Immature natural killer cell (primary cell): ENCODE data around the gene PYCARD. TPM values are rescaled to one million over a fixed set of nuclear protein-coding genes. Genes with fewer than 3 reads are reported as not detected.
"Not testable (repeated sequence)": the region's sequence is repeated elsewhere in the genome, so short reads cannot be mapped to it uniquely, and the experiment has no call there.

Experiments used
- DNase-seq, 3 donors: peaks; one replicate each; pipeline ENCODE4 v3.0.0; 2022; ENCODE audit warnings: mixed read lengths in 1 of 3
- H3K27ac Mint-ChIP-seq, 6 donors: one replicate each; pipeline ENCODE4 v1.8.0; 2020; ENCODE audit warnings: mixed read lengths in 6 of 6, mild to moderate bottlenecking in 5 of 6, inconsistent platforms in 4 of 6, moderate library complexity in 3 of 6
- H3K27me3 Mint-ChIP-seq, 3 donors: one replicate each; pipeline ENCODE4 v1.8.0; 2020 to 2021; ENCODE audit warnings: low read depth in 3 of 3, mild to moderate bottlenecking in 3 of 3, mixed read lengths in 3 of 3, moderate library complexity in 3 of 3, inconsistent platforms in 1 of 3
- H3K36me3 Mint-ChIP-seq, 3 donors: one replicate each; pipeline ENCODE4 v1.8.0; 2020; ENCODE audit warnings: mixed read lengths in 3 of 3, inconsistent platforms in 2 of 3, mild to moderate bottlenecking in 2 of 3
- H3K4me1 Mint-ChIP-seq, 2 donors: one replicate each; pipeline ENCODE4 v1.8.0; 2020; ENCODE audit warnings: inconsistent platforms in 2 of 2, mild to moderate bottlenecking in 2 of 2, mixed read lengths in 2 of 2, moderate library complexity in 1 of 2
- H3K4me3 Mint-ChIP-seq, 5 donors: one replicate each; pipeline ENCODE4 v1.8.0; 2020; ENCODE audit warnings: mild to moderate bottlenecking in 5 of 5, mixed read lengths in 5 of 5, inconsistent platforms in 3 of 5, moderate library complexity in 3 of 5
- H3K9me3 Mint-ChIP-seq, 6 donors: one replicate each; pipeline ENCODE4 v1.8.0; 2020; ENCODE audit warnings: mild to moderate bottlenecking in 6 of 6, mixed read lengths in 6 of 6, inconsistent platforms in 4 of 6, moderate library complexity in 3 of 6
- polyA plus RNA-seq, 3 donors: library from polyadenylated mRNA; unstranded; fragments of 300-500 nt; fragmentation: Illumina TruSeq; gene quantifications; one replicate each; pipeline ENCODE4 v1.2.3, GENCODE V29; 2021

The PYCARD gene
- polyA plus RNA-seq, result 100 to 1,000 TPM in 2 of 3 donors, 10 to 100 TPM in 1; 91.2 to 133 (median 118) TPM

GRCh38 chr16:31202414-31203375 is at the start of gene PYCARD:
Gene PYCARD (minus strand): TSS chr16:31202760. CDS start chr16:31202690, 70 bp downstream.
- Mint-ChIP-seq H3K4me1 (peaks cover 49 to 51% of the 10 kb centered on the region in 2 donors), H3K27me3 (peaks cover 4 to 10% (median 8%) of the 10 kb centered on the region in 3 donors), H3K36me3 (peaks cover 0 to 9% (median 8%) of the 10 kb centered on the region in 3 donors), H3K9me3 (no peaks in the 10 kb centered on the region), H3K27ac (peak within 1 kb of the TSS; percentile 78 to 91 (median 87)), H3K4me3 (peak within 1 kb of the TSS; percentile 88 to 92 (median 91))
- peak in 1 of 3 donors; percentile 48 for DNase-seq

- H3K27me3 Mint-ChIP-seq, result peaks cover 0 to 6% (median 3%) of the 10 kb centered on the region in 3 donors
- H3K4me3 Mint-ChIP-seq, result no peak overlapping the region
- H3K4me1 Mint-ChIP-seq, result peaks cover 22 to 29% of the 10 kb centered on the region in 2 donors
- no peaks in the 10 kb centered on the region for H3K9me3 Mint-ChIP-seq
- no peaks in the 10 kb centered on the region for H3K36me3 Mint-ChIP-seq
- no peak overlapping the region for H3K27ac Mint-ChIP-seq
- DNase-seq, result no peak
Measured at GRCh38 chr16:31251435-31251834, 48.9 kb upstream of the PYCARD start.

- H3K9me3 Mint-ChIP-seq, result no peaks in the 10 kb centered on the region
- H3K27me3 Mint-ChIP-seq, result peaks cover 0 to 6% (median 3%) of the 10 kb centered on the region in 3 donors
- H3K27ac Mint-ChIP-seq, result no peak overlapping the region
- DNase-seq, result no peak
- H3K4me3 Mint-ChIP-seq, result no peak overlapping the region
- H3K4me1 Mint-ChIP-seq, result peaks cover 22 to 28% of the 10 kb centered on the region in 2 donors
- no peaks in the 10 kb centered on the region for H3K36me3 Mint-ChIP-seq
Measured at GRCh38 chr16:31250782-31251384, 48.3 kb upstream of the PYCARD start.

- Mint-ChIP-seq H3K36me3 (no peaks in the 10 kb centered on the region), H3K27me3 (peaks cover 0 to 4% (median 1%) of the 10 kb centered on the region in 3 donors), H3K9me3 (no peaks in the 10 kb centered on the region), H3K4me3 (no peak overlapping the region), H3K4me1 (peaks cover 11 to 15% of the 10 kb centered on the region in 2 donors), H3K27ac (no peak overlapping the region)
- no peak for DNase-seq
Measured at GRCh38 chr16:31248344-31248743, 45.8 kb upstream of the PYCARD start.

GRCh38 chr16:31246296-31246695 is 43.7 kb upstream of the PYCARD start:
- Mint-ChIP-seq H3K27me3 (peaks cover 0 to 4% (median 1%) of the 10 kb centered on the region in 3 donors), H3K9me3 (no peaks in the 10 kb centered on the region), H3K4me3 (no peak overlapping the region), H3K27ac (no peak overlapping the region), H3K4me1 (peaks cover 0 to 2% of the 10 kb centered on the region in 2 donors), H3K36me3 (no peaks in the 10 kb centered on the region)
- DNase-seq, result no peak

GRCh38 chr16:31245598-31245997 is 43.0 kb upstream of the PYCARD start:
- DNase-seq, H3K9me3 Mint-ChIP-seq, H3K36me3 Mint-ChIP-seq, H3K27me3 Mint-ChIP-seq, H3K4me1 Mint-ChIP-seq, H3K4me3 Mint-ChIP-seq: not testable (repeated sequence)
- H3K27ac Mint-ChIP-seq, result peak overlapping the region in 1 of 6 donors; percentile 34

- Mint-ChIP-seq H3K27ac (no peak overlapping the region), H3K36me3 (no peaks in the 10 kb centered on the region), H3K4me1 (no peaks in the 10 kb centered on the region), H3K27me3 (peaks cover 0 to 1% (median 0%) of the 10 kb centered on the region in 3 donors), H3K9me3 (no peaks in the 10 kb centered on the region), H3K4me3 (no peak overlapping the region)
- DNase-seq, result no peak
Measured at GRCh38 chr16:31243734-31244670, 41.4 kb upstream of the PYCARD start.

- Mint-ChIP-seq H3K4me3 (no peak overlapping the region), H3K27me3 (no peaks in the 10 kb centered on the region), H3K36me3 (no peaks in the 10 kb centered on the region), H3K9me3 (no peaks in the 10 kb centered on the region), H3K27ac (no peak overlapping the region), H3K4me1 (peaks cover 0 to 2% of the 10 kb centered on the region in 2 donors)
- DNase-seq, result no peak
Measured at GRCh38 chr16:31242206-31242605, 39.6 kb upstream of the PYCARD start.

- H3K36me3 Mint-ChIP-seq, result no peaks in the 10 kb centered on the region
- DNase-seq, result no peak
- no peak overlapping the region for H3K27ac Mint-ChIP-seq
- peaks cover 0 to 2% of the 10 kb centered on the region in 2 donors for H3K4me1 Mint-ChIP-seq
- peaks cover 0 to 5% (median 0%) of the 10 kb centered on the region in 3 donors for H3K27me3 Mint-ChIP-seq
- H3K9me3 Mint-ChIP-seq, result no peaks in the 10 kb centered on the region
- H3K4me3 Mint-ChIP-seq, result no peak overlapping the region
Measured at GRCh38 chr16:31238041-31238440, 35.5 kb upstream of the PYCARD start.

- no peaks in the 10 kb centered on the region for H3K36me3 Mint-ChIP-seq
- DNase-seq, result no peak
- no peak overlapping the region for H3K27ac Mint-ChIP-seq
- H3K27me3 Mint-ChIP-seq, result peaks cover 0 to 2% (median 0%) of the 10 kb centered on the region in 3 donors
- no peak overlapping the region for H3K4me3 Mint-ChIP-seq
- H3K4me1 Mint-ChIP-seq, result no peaks in the 10 kb centered on the region
- H3K9me3 Mint-ChIP-seq, result no peaks in the 10 kb centered on the region
Measured at GRCh38 chr16:31229501-31229900, 26.9 kb upstream of the PYCARD start.

- Mint-ChIP-seq H3K36me3 (no peaks in the 10 kb centered on the region), H3K4me3 (no peak overlapping the region), H3K27me3 (no peaks in the 10 kb centered on the region), H3K9me3 (no peaks in the 10 kb centered on the region), H3K27ac (no peak overlapping the region), H3K4me1 (no peaks in the 10 kb centered on the region)
- no peak for DNase-seq
Measured at GRCh38 chr16:31228206-31228605, 25.6 kb upstream of the PYCARD start.

GRCh38 chr16:31225193-31225592 is 22.6 kb upstream of the PYCARD start:
- Mint-ChIP-seq H3K36me3 (no peaks in the 10 kb centered on the region), H3K4me3 (no peak overlapping the region), H3K27me3 (peaks cover 0 to 4% (median 2%) of the 10 kb centered on the region in 3 donors), H3K9me3 (no peaks in the 10 kb centered on the region), H3K27ac (no peak overlapping the region), H3K4me1 (no peaks in the 10 kb centered on the region)
- DNase-seq, result no peak
